Stimulated activated CD8-positive, alpha-beta memory T cell treated with anti-CD3 and anti-CD28 coated beads, Interleukin-12 subunit alpha, Interleukin-12 subunit beta, amount 100 ng/mL, for 4 hours (primary cell): ENCODE results near the gene PPP1R3C.

ENCODE experiments used
- DNase-seq: peaks from one replicate; pipeline ENCODE4 v3.0.0-alpha.2; 2020; ENCODE audit warnings: low read depth

Gene PPP1R3C

GRCh38 chr10:91601212-91601611 lies 31.7 kb downstream of the PPP1R3C start:
- DNase-seq = no peak

- DNase-seq = no peak
These were observed 34.5 kb downstream of the PPP1R3C start for GRCh38 chr10:91598211-91598977.

- no peak for DNase-seq
These were observed 35.5 kb downstream of the PPP1R3C start for GRCh38 chr10:91597197-91597881.

- DNase-seq = no peak
These were observed 36.1 kb downstream of the PPP1R3C start for GRCh38 chr10:91596825-91597196.

GRCh38 chr10:91593834-91594233 lies 39.0 kb downstream of the PPP1R3C start:
- DNase-seq = no peak

GRCh38 chr10:91593366-91593765 lies 39.5 kb downstream of the PPP1R3C start:
- DNase-seq = no peak

GRCh38 chr10:91592266-91592975 lies 40.5 kb downstream of the PPP1R3C start:
- no peak for DNase-seq

- no peak for DNase-seq
These were observed 41.1 kb downstream of the PPP1R3C start for GRCh38 chr10:91591797-91592174.

GRCh38 chr10:91590904-91591796 lies 41.7 kb downstream of the PPP1R3C start:
- DNase-seq = no peak

GRCh38 chr10:91590142-91590903 lies 42.5 kb downstream of the PPP1R3C start:
- DNase-seq = no peak

GRCh38 chr10:91589658-91590035 lies 43.2 kb downstream of the PPP1R3C start:
- no peak for DNase-seq

- no peak for DNase-seq
These were observed 43.7 kb downstream of the PPP1R3C start for GRCh38 chr10:91589015-91589657.

- DNase-seq = no peak
These were observed 44.9 kb downstream of the PPP1R3C start for GRCh38 chr10:91587710-91588638.

- DNase-seq = no peak
These were observed 50.7 kb downstream of the PPP1R3C start for GRCh38 chr10:91582153-91582554.

- DNase-seq = no peak
These were observed 53.4 kb downstream of the PPP1R3C start for GRCh38 chr10:91579329-91579985.
